Breast epithelium (tissue), 4 donors: ENCODE results near the gene DMD. TPM values are rescaled to one million over a fixed set of nuclear protein-coding genes. Genes with fewer than 3 reads are reported as not detected.

Experiments
- DNase-seq, 2 donors: peaks; one replicate each; pipeline ENCODE4 v3.0.0-alpha.2; 2019; ENCODE audit warnings: low spot score in 2 of 2
- H3K27ac ChIP-seq, 2 donors: fragments of 200-600 bp; sonication (generic) in 1 of 2; one replicate each; pipeline ENCODE4 v1.5.1; 2016 to 2019; ENCODE audit warnings: mild to moderate bottlenecking in 1 of 2
- H3K27me3 ChIP-seq, 2 donors: fragments of 200-600 bp; sonication (generic) in 1 of 2; one replicate each; pipeline versions ENCODE4 v1.5.1 to v1.6.0; 2017 to 2019; ENCODE audit warnings: control low read depth in 1 of 2, mild to moderate bottlenecking in 1 of 2
- H3K36me3 ChIP-seq: fragments of 200-600 bp; one replicate; pipeline ENCODE4 v1.5.1; 2019
- H3K4me1 ChIP-seq, 2 donors: fragments of 200-600 bp; sonication (generic); one replicate each; pipeline ENCODE4 v1.5.1; 2016 to 2019; ENCODE audit warnings: control low read depth in 1 of 2
- H3K4me3 ChIP-seq, 3 donors: fragments of 200-600 bp; sonication (generic); 1 replicate in 2 of 3; 2 replicates in 1 of 3; pipeline ENCODE4 v1.5.1; 2016 to 2019; ENCODE audit warnings: mild to moderate bottlenecking in 3 of 3, moderate library complexity in 2 of 3
- H3K9me3 ChIP-seq, 2 donors: fragments of 200-600 bp; sonication (generic) in 1 of 2; one replicate each; pipeline ENCODE4 v1.5.1; 2016 to 2019; ENCODE audit warnings: control low read depth in 1 of 2
- POLR2A ChIP-seq: fragments of 450-650 bp; IDR thresholded peaks from one replicate; pipeline ENCODE4 v1.6.1; 2016; ENCODE audit warnings: antibody characterized with exemption, mild to moderate bottlenecking, moderate library complexity
- POLR2AphosphoS5 ChIP-seq, 3 donors: sonication (generic); formaldehyde crosslinking; IDR thresholded peaks; one replicate each; pipeline ENCODE4 v1.6.1; 2017; ENCODE audit warnings: antibody characterized with exemption in 3 of 3
- intact Hi-C: fragments of 100-400 bp; cut with DNase I; formaldehyde crosslinking; loops from one replicate; pipeline ENCODE4 v1.15.1; 2023; ENCODE audit warnings: low total_unique reads
- total RNA-seq, 3 donors: library from RNA; depleted of rRNA; stranded (reverse); fragments of >200 nt; gene quantifications; one replicate each; pipeline ENCODE4 v1.1.0, GENCODE V29; 2016
- TF ChIP-seq, protein P1 (sequence below), 3 donors: fragments of 450-650 bp; IDR thresholded peaks; one replicate each; pipeline ENCODE4 v1.5.1; 2016 to 2017; ENCODE audit warnings: antibody characterized with exemption in 3 of 3, mild to moderate bottlenecking in 3 of 3, moderate library complexity in 3 of 3

The DMD gene
- total RNA-seq, 3 donors from 2014 or later = 57.0 to 135 (median 65.2) TPM

DNA sequence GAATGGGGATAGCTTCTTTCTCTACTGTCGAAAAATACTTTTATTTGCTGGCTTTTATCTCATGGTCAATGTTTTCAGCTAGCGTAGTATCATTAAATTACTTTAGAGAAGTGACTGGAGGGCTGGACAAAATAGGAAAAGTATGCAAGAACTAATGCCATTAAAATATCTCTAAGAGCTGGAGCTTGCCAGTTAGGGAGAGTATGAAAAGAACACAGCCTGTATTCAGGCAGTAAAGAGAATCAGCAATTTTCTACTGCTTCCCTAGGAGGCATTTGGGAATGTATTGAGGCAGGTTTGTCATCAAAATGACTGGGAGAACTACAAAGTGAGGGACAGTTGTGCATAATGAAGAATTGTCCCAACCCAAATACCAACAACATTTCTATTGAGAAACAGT is 2096.5 kb downstream of the DMD start:
- H3K27me3 ChIP-seq = peaks cover 0 to 6% of the 10 kb centered on the region in 2 donors
- no peaks in the 10 kb centered on the region for H3K4me1 ChIP-seq
- DNase-seq = no peak
- no peak overlapping the region for H3K4me3 ChIP-seq
- H3K27ac ChIP-seq = no peak overlapping the region
- intact Hi-C loops = no loop called here
- no peaks in the 10 kb centered on the region for H3K36me3 ChIP-seq
- TF ChIP-seq POLR2AphosphoS5 (IDR thresholded peaks at IDR 0.05) = no peak
- TF ChIP-seq POLR2A = no peak
- TF ChIP-seq, protein P1, sequence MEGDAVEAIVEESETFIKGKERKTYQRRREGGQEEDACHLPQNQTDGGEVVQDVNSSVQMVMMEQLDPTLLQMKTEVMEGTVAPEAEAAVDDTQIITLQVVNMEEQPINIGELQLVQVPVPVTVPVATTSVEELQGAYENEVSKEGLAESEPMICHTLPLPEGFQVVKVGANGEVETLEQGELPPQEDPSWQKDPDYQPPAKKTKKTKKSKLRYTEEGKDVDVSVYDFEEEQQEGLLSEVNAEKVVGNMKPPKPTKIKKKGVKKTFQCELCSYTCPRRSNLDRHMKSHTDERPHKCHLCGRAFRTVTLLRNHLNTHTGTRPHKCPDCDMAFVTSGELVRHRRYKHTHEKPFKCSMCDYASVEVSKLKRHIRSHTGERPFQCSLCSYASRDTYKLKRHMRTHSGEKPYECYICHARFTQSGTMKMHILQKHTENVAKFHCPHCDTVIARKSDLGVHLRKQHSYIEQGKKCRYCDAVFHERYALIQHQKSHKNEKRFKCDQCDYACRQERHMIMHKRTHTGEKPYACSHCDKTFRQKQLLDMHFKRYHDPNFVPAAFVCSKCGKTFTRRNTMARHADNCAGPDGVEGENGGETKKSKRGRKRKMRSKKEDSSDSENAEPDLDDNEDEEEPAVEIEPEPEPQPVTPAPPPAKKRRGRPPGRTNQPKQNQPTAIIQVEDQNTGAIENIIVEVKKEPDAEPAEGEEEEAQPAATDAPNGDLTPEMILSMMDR (IDR thresholded peaks at IDR 0.05) = no peak
- H3K9me3 ChIP-seq = no peaks in the 10 kb centered on the region

DNA sequence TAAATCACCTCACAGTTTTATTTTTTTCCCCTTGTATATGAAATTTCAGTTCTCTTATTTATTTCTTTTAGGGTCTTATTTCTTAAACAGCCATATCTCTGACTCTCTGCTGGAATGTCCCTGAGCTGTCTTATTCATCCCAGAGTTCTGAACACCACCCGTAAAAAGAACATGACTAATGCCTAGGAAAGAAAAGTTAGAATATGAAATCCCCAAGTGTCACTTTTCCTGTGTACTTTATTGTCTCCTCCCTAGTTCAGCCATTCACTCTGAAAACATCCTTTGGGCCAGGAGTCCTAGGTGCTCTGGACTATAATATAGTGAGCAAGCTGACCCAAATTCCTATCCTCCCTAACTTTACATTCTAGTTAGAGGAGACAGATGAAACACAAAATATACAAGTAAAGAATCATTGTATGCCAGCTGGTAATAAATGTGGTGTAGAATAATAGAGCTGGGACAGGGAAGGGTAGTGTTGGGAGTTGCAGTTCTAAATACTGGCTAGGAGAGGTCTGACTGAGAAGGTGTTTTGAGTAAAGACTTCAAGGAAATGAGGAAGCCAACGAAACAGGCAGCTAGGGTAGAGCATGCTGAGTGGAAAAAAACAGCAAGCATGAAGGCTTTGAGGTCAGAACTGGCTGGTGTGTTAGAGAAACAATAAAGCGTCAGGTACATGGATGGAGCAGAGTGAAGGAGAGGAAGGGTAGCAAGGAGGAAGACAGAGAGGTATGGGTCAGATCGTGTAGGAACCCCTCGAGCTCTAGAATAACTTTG is 2098.9 kb downstream of the DMD start:
- no peak for DNase-seq
- Histone ChIP-seq H3K27ac (no peak overlapping the region), H3K9me3 (no peaks in the 10 kb centered on the region), H3K36me3 (no peaks in the 10 kb centered on the region), H3K27me3 (peaks cover 0 to 6% of the 10 kb centered on the region in 2 donors), H3K4me1 (no peaks in the 10 kb centered on the region), H3K4me3 (no peak overlapping the region)
- intact Hi-C loops = no loop called here
- TF ChIP-seq POLR2A (no peak), POLR2AphosphoS5 (IDR thresholded peaks at IDR 0.05) (no peak)
- TF ChIP-seq, protein P1 (IDR thresholded peaks at IDR 0.05) = no peak

DNA sequence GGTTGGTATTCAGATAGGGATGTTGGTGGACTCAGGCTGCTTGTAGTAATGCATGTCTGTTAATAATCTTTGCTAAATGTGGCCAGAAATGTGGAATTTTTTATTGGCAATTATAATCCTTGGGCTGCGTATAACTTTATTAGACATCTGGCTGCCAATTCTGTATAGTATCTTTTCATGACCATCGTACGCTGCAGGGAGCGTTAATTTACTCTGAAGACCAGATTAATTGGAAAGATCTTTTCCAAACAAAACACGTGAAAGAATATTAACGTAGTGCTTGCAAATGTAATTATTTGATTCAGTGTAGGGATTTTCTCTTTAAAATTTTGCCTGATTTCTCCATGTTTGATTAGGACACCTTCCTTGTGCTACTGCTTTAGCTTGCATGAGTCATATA is 2100.7 kb downstream of the DMD start:
- Histone ChIP-seq H3K27me3 (peaks cover 0 to 6% of the 10 kb centered on the region in 2 donors), H3K36me3 (no peaks in the 10 kb centered on the region), H3K27ac (no peak overlapping the region), H3K4me3 (no peak overlapping the region), H3K9me3 (no peaks in the 10 kb centered on the region), H3K4me1 (no peaks in the 10 kb centered on the region)
- intact Hi-C loops = no loop called here
- DNase-seq = no peak
- TF ChIP-seq, protein P1 (IDR thresholded peaks at IDR 0.05) = no peak
- no peak for TF ChIP-seq POLR2AphosphoS5 (IDR thresholded peaks at IDR 0.05)
- no peak for TF ChIP-seq POLR2A

DNA sequence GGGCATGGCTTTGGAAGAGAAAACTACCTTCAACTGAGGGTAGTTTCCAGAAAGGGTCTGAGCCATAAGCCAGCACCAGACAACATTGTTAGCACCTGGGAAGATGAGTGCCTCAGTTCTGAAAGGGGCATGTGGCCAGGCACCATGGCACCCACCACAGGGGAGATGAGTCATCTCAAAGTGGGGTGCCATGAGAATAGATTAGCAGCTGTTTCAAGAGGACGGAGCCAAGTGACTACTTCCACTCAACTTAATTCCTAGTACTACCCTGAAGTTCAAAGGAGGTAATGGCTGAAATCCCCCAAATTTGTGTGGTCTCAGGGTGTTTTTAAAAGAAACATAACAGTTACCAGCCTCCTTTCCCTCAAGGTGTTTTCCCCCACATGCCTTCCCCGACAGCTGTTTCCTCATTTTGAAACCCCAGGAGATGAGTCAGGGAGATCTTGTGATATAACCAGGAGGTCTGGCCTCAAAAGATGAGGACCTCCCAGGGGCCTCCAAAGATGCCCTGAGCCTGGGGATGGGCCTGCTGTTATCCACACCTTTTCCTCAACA is 2111.7 kb downstream of the DMD start:
- Histone ChIP-seq H3K4me3 (no peak overlapping the region), H3K4me1 (no peaks in the 10 kb centered on the region), H3K27me3 (peaks cover 0 to 4% of the 10 kb centered on the region in 2 donors), H3K36me3 (no peaks in the 10 kb centered on the region), H3K27ac (no peak overlapping the region), H3K9me3 (no peaks in the 10 kb centered on the region)
- TF ChIP-seq, protein P1 (IDR thresholded peaks at IDR 0.05) = no peak
- TF ChIP-seq POLR2A (no peak), POLR2AphosphoS5 (IDR thresholded peaks at IDR 0.05) (no peak)
- no peak for DNase-seq
- intact Hi-C loops = no loop called here

DNA sequence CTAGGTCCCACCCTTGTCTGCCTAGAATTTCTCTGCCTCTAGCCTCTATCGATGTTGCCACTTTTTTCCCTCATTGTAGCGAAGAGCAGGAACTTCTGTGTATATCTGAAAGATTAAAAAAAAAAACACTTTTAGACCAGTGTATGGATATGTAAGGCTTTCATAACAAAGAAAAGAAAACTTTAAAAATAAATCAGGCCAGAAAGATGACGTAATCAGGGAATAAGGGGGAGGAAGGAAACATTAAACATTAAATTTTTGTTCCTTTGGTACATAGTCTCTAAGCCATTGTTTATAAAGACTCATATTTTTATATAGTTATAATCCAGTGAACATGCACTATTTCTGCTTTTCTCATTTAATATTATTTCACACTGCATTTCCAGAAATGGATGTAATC is 2113.3 kb downstream of the DMD start:
- H3K4me3 ChIP-seq = no peak overlapping the region
- intact Hi-C loops = no loop called here
- H3K27ac ChIP-seq = no peak overlapping the region
- H3K27me3 ChIP-seq = peaks cover 0 to 10% of the 10 kb centered on the region in 2 donors
- no peak for TF ChIP-seq POLR2AphosphoS5 (IDR thresholded peaks at IDR 0.05)
- TF ChIP-seq POLR2A = no peak
- TF ChIP-seq, protein P1 (IDR thresholded peaks at IDR 0.05) = no peak
- no peaks in the 10 kb centered on the region for H3K36me3 ChIP-seq
- no peak for DNase-seq
- peaks cover 3 to 5% of the 10 kb centered on the region in 2 donors for H3K9me3 ChIP-seq
- H3K4me1 ChIP-seq = no peaks in the 10 kb centered on the region
